ENCODE results near the gene ANKRD10. TPM values are rescaled to one million over a fixed set of nuclear protein-coding genes. Genes with fewer than 3 reads are reported as not detected.

ANKRD10 gene
- total and polyA plus RNA-seq, 2 donors (not counting 3 experiments of a cell fraction or from before 2014, with no cell fraction given): 44.5 to 94.1 TPM

DNA sequence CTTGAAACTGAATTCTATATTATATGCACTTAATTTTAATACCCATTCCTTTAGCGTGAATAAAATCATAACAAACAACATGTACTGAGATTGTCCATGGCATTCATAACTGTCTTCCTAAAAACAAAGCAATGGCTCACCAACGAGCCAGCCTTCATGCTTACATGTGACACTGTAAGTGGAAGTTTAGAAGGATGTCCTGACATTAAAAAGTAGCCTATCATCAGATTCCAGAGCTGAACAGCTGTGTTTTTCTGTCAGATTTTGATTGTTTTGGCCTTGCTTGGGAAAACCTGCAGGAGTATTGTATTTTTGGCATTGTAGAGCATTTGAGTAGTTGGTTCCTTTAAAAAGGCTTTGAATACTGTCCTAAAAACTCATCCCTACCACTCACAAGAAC, 21.3 kb downstream of the ANKRD10 start:
- H3K9me1 ChIP-seq (replicated peaks; ENCODE audit: control insufficient read depth, extremely low read depth, insufficient read depth, low read length): peaks cover 2% of the 10 kb centered on the region
- dilution Hi-C loops (cut with MboI; ENCODE audit: extremely low pct_ligation_motif_present, low sequenced_read_pairs) (no loop called here), intact Hi-C loops (cut with micrococcal nuclease) (no loop called here)
- H3K9ac ChIP-seq (replicated peaks; ENCODE audit: extremely low read depth, insufficient read depth, low read length): no peak overlapping the region
- no peaks in the 10 kb centered on the region for H3K9me3 ChIP-seq (replicated peaks; ENCODE audit: control insufficient read depth, insufficient read depth, low read length)
- FAIRE-seq: no peak
- no peaks in the 10 kb centered on the region for H3K79me2 ChIP-seq (ENCODE audit: control insufficient read depth, insufficient read depth, low read length)
- ChIA-PET CTCF (interaction anchor here (0.7 to 2.6 kb wide), 6 partner anchors 9 to 22 kb away, joined by 3 to 8 read pairs (median 4); partner anchors contain the start of gene ANKRD10), POLR2A (no interaction called here)
- H3K27me3 ChIP-seq (ENCODE audit: control insufficient read depth in 2 of 2, insufficient read depth in 2 of 2, low read length in 2 of 2): no peaks in the 10 kb centered on the region
- BruUV-seq (replicated peaks): no TSS peak
- H3K4me1 ChIP-seq (ENCODE audit: control insufficient read depth, extremely low read depth, insufficient read depth, low read length): no peaks in the 10 kb centered on the region
- H3K4me3 ChIP-seq (replicated peaks in 1 of 3; ENCODE audit: insufficient read depth in 1 of 3, low read depth in 1 of 3, low read length in 3 of 3): no peak overlapping the region
- H3K4me2 ChIP-seq (ENCODE audit: insufficient read depth, low read length): no peak overlapping the region
- no peak overlapping the region for H2AFZ ChIP-seq (ENCODE audit: low read depth, low read length)
- DNase-seq (ENCODE audit: low read depth, low spot score): peak; percentile 56
- no peak overlapping the region for H3K27ac ChIP-seq (ENCODE audit: insufficient read depth, low read depth, low read length)
- no peaks in the 10 kb centered on the region for H4K20me1 ChIP-seq (replicated peaks; ENCODE audit: control insufficient read depth, extremely low read depth, insufficient read depth, low read length)
- no peak for TF ChIP-seq GATA2 (IDR thresholded peaks at IDR 0.05; ENCODE audit: insufficient read depth, insufficient read length, low read depth, low read length)
- no peak for TF ChIP-seq FOS (IDR thresholded peaks at IDR 0.05; ENCODE audit: borderline replicate concordance, insufficient read depth, low read length)
- TF ChIP-seq EZH2 (IDR thresholded peaks at IDR 0.05; ENCODE audit: borderline replicate concordance, low read depth, low read length, severe bottlenecking): no peak
- TF ChIP-seq CTCF (IDR thresholded peaks at IDR 0.05; ENCODE audit: extremely low read depth in 1 of 2, insufficient read depth in 1 of 2, low read depth in 1 of 2, low read length in 2 of 2): no peak
- no peak for TF ChIP-seq JUN (IDR thresholded peaks at IDR 0.05; ENCODE audit: borderline replicate concordance, insufficient read depth, insufficient read length, low read depth)
- no peak for TF ChIP-seq MYC (IDR thresholded peaks at IDR 0.05; ENCODE audit: low read depth, low read length)
- no peak for TF ChIP-seq POLR2AphosphoS5 (IDR thresholded peaks at IDR 0.05; ENCODE audit: insufficient read depth, low read depth, low read length)
- TF ChIP-seq, protein P1, sequence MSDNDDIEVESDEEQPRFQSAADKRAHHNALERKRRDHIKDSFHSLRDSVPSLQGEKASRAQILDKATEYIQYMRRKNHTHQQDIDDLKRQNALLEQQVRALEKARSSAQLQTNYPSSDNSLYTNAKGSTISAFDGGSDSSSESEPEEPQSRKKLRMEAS (IDR thresholded peaks at IDR 0.05; ENCODE audit: insufficient read depth, insufficient read length): no peak
- TF ChIP-seq POLR2A (IDR thresholded peaks at IDR 0.05; ENCODE audit: low read depth, low read length): no peak
- peaks cover 0 to 7% of the 10 kb centered on the region in 2 experiments for H3K36me3 ChIP-seq (ENCODE audit: control insufficient read depth in 2 of 2, extremely low read depth in 1 of 2, insufficient read depth in 2 of 2, low read length in 2 of 2)

All from endothelial cell of umbilical vein (primary cell).